Measurements from ENCODE around the gene TPD52L2.
"Not testable (repeated sequence)": the region's sequence is repeated elsewhere in the genome, so short reads cannot be mapped to it uniquely, and the experiment has no call there.

TPD52L2 gene

DNA sequence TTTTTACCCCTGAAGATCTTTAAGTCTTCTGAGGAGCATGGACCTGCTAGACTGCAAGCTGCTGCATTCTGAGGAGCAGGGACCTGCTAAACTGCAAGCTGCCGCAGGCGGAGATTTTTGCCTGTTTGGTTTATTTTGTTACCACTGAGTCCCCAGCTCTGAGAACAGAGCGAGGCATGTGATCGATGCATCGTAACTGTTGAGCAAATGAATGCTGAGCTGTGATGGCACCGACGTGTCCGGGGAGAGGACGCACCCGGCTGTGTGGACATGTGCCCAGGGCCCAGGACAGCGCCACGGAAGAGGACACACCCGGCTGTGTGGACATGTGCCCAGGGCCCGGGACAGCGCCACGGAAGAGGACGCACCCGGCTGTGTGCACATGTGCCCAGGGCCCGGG is 54.1 kb downstream of the TPD52L2 start:
- Histone ChIP-seq H3K4me1 (ENCODE audit: control extremely low read depth in 1 of 4, control insufficient read depth in 4 of 4, insufficient read depth in 4 of 4, low read length in 3 of 4) (no peaks in the 10 kb centered on the region), H3K4me3 (ENCODE audit: control insufficient read depth in 1 of 7, extremely low read depth in 1 of 7, insufficient read depth in 4 of 7, low read depth in 2 of 7, low read length in 6 of 7) (no peak overlapping the region), H3K27me3 (replicated peaks in 2 of 5; ENCODE audit: control insufficient read depth in 4 of 5, insufficient read depth in 5 of 5, low read length in 4 of 5) (no peaks in the 10 kb centered on the region), H3K9me3 (ENCODE audit: control extremely low read depth in 1 of 5, control insufficient read depth in 4 of 5, insufficient read depth in 2 of 5, low read depth in 1 of 5, low read length in 4 of 5) (peaks cover 0 to 9% (median 2%) of the 10 kb centered on the region in 5 experiments), H3K27ac (ENCODE audit: insufficient read depth in 1 of 2, low read depth in 1 of 2, low read length in 2 of 2, poor library complexity in 1 of 2, severe bottlenecking in 2 of 2) (no peak overlapping the region), H3K36me3 (ENCODE audit: control insufficient read depth in 4 of 4, insufficient read depth in 4 of 4, low read length in 3 of 4) (peaks cover 2 to 29% (median 13%) of the 10 kb centered on the region in 4 experiments)
- WGBS (ENCODE audit: insufficient coverage) = 87% methylated on average over 10 of the region's 19 CpGs
- DNase-seq = no peak
- POLR2A ChIA-PET = no interaction called here
- CTCF ChIA-PET = interaction anchor here (1.0 to 1.7 kb wide), 4 partner anchors 9 to 23 kb away, joined by 3 to 7 read pairs (median 4); no protein-coding TSS in a partner anchor

DNA sequence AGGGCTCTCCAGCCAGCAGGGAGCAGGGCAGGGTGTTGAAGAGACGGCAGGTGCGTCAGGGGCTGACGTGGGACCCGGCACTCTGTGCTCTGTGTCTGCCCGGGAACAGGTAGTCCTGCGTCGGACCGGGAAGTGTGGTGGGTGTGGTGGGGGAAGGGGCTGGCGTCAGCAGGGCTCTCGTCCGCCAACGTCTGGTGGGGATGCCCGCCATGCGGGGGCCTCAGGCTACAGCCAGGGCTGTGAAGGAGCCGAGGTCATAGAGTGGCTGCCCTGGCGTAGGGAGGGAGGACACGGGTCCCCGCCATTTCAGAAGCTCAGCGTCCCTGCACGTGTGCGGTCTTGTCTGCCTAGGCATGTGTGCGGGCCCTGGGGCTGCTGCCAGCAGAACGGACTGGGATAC is 55.2 kb downstream of the TPD52L2 start:
- POLR2A ChIA-PET = no interaction called here
- no peaks in the 10 kb centered on the region for H3K27me3 ChIP-seq (replicated peaks in 2 of 5; ENCODE audit: control insufficient read depth in 4 of 5, insufficient read depth in 5 of 5, low read length in 4 of 5)
- H3K4me3 ChIP-seq (ENCODE audit: control insufficient read depth in 1 of 7, extremely low read depth in 1 of 7, insufficient read depth in 4 of 7, low read depth in 2 of 7, low read length in 6 of 7) = no peak overlapping the region
- WGBS (ENCODE audit: insufficient coverage) = 91% methylated on average over 20 of the region's 23 CpGs
- peaks cover 0 to 9% (median 2%) of the 10 kb centered on the region in 5 experiments for H3K9me3 ChIP-seq (ENCODE audit: control extremely low read depth in 1 of 5, control insufficient read depth in 4 of 5, insufficient read depth in 2 of 5, low read depth in 1 of 5, low read length in 4 of 5)
- DNase-seq = no peak
- H3K4me1 ChIP-seq (ENCODE audit: control extremely low read depth in 1 of 4, control insufficient read depth in 4 of 4, insufficient read depth in 4 of 4, low read length in 3 of 4) = no peaks in the 10 kb centered on the region
- CTCF ChIA-PET = interaction anchor here (0.6 to 2.4 kb wide), 2 partner anchors 9 to 13 kb away, joined by 3 to 6 read pairs; no protein-coding TSS in a partner anchor
- peaks cover 2 to 32% (median 13%) of the 10 kb centered on the region in 4 experiments for H3K36me3 ChIP-seq (ENCODE audit: control insufficient read depth in 4 of 4, insufficient read depth in 4 of 4, low read length in 3 of 4)
- no peak overlapping the region for H3K27ac ChIP-seq (ENCODE audit: insufficient read depth in 1 of 2, low read depth in 1 of 2, low read length in 2 of 2, poor library complexity in 1 of 2, severe bottlenecking in 2 of 2)

DNA sequence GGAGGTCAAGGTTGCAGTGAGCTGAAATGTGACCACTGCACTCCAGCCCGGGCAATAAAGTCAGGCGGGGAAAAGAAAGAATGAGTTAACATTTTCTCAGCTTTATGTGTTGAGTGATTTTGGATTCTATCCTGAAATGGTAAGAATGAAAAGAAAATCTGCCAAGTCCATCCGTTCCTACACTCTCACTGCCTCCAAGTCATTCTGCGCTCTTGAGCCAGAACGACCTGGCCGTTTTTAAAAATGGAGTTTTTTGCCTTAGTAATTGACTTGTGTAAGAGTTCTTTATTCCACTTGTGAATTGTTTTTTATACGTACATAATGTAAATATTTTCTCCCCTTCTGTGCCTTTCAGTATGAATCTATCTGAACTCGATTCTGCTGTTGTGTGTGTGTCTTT is 58.6 kb downstream of the TPD52L2 start:
- CTCF ChIA-PET = interaction anchor here (0.9 to 1.1 kb wide), 2 partner anchors 16 to 17 kb away, joined by 3 read pairs; no protein-coding TSS in a partner anchor
- H3K9me3 ChIP-seq (ENCODE audit: control extremely low read depth in 1 of 5, control insufficient read depth in 4 of 5, insufficient read depth in 2 of 5, low read depth in 1 of 5, low read length in 4 of 5) = no peaks in the 10 kb centered on the region
- no peak for DNase-seq
- H3K27me3 ChIP-seq (replicated peaks in 2 of 5; ENCODE audit: control insufficient read depth in 4 of 5, insufficient read depth in 5 of 5, low read length in 4 of 5) = no peaks in the 10 kb centered on the region
- no peak overlapping the region for H3K27ac ChIP-seq (ENCODE audit: insufficient read depth in 1 of 2, low read depth in 1 of 2, low read length in 2 of 2, poor library complexity in 1 of 2, severe bottlenecking in 2 of 2)
- WGBS (ENCODE audit: insufficient coverage) = 100% methylated on average over 1 of the region's 8 CpGs
- H3K36me3 ChIP-seq (ENCODE audit: control insufficient read depth in 4 of 4, insufficient read depth in 4 of 4, low read length in 3 of 4) = peaks cover 3 to 38% (median 22%) of the 10 kb centered on the region in 4 experiments
- H3K4me1 ChIP-seq (ENCODE audit: control extremely low read depth in 1 of 4, control insufficient read depth in 4 of 4, insufficient read depth in 4 of 4, low read length in 3 of 4) = no peaks in the 10 kb centered on the region
- POLR2A ChIA-PET = no interaction called here
- H3K4me3 ChIP-seq (ENCODE audit: control insufficient read depth in 1 of 7, extremely low read depth in 1 of 7, insufficient read depth in 4 of 7, low read depth in 2 of 7, low read length in 6 of 7) = no peak overlapping the region

DNA sequence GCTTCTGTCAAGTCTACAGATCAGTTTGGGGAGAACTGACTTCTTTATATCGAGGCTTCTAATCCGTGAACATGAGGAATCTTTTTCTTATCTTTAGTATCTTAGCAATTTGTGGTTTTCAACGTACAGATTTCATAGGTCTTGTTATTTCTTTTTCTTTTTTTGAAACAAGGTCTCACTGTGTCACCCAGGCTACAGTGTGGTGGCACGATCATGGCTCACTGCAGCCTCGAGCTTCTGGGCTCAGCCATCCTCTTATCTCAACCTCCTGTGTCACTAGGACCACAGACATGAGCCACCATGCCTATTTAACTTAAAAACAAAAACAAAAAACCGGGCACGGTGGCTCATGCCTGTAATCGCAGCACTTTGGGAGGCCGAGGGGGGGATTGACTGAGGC is 59.2 kb downstream of the TPD52L2 start:
- Histone ChIP-seq H3K36me3 (ENCODE audit: control insufficient read depth in 4 of 4, insufficient read depth in 4 of 4, low read length in 3 of 4) (peaks cover 7 to 39% (median 24%) of the 10 kb centered on the region in 4 experiments), H3K4me3 (ENCODE audit: control insufficient read depth in 1 of 7, extremely low read depth in 1 of 7, insufficient read depth in 4 of 7, low read depth in 2 of 7, low read length in 6 of 7) (no peak overlapping the region), H3K9me3 (ENCODE audit: control extremely low read depth in 1 of 5, control insufficient read depth in 4 of 5, insufficient read depth in 2 of 5, low read depth in 1 of 5, low read length in 4 of 5) (no peaks in the 10 kb centered on the region), H3K27ac (ENCODE audit: insufficient read depth in 1 of 2, low read depth in 1 of 2, low read length in 2 of 2, poor library complexity in 1 of 2, severe bottlenecking in 2 of 2) (no peak overlapping the region), H3K27me3 (replicated peaks in 2 of 5; ENCODE audit: control insufficient read depth in 4 of 5, insufficient read depth in 5 of 5, low read length in 4 of 5) (no peaks in the 10 kb centered on the region), H3K4me1 (ENCODE audit: control extremely low read depth in 1 of 4, control insufficient read depth in 4 of 4, insufficient read depth in 4 of 4, low read length in 3 of 4) (no peaks in the 10 kb centered on the region)
- DNase-seq = no peak
- WGBS (ENCODE audit: insufficient coverage) = 75% methylated on average over 4 of the region's 9 CpGs
- ChIA-PET POLR2A (no interaction called here), CTCF (no interaction called here)

DNA sequence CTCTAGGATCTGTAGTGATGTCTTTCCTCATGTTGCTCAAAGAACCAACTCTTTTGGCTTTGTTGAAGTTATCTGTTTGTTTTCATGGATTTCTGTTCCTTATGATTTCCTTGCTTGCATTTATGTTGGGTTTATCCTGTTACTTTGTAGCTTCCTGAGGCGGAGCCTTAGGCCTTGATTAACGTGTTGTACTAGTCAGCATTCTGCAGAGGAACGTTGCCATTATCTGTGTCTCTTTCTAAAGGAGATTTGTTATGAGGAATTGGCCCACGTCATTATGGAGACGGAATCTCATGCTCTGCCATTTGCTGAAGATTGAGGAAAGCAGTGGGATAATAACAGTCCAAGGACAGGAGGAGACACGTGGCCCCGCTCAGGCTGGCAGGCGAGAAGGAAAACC is 61.2 kb downstream of the TPD52L2 start:
- ChIA-PET CTCF (interaction anchor here (2.1 kb wide), 1 partner anchor 11 kb away, joined by 5 read pairs; no protein-coding TSS in a partner anchor), POLR2A (no interaction called here)
- DNase-seq = no peak

DNA sequence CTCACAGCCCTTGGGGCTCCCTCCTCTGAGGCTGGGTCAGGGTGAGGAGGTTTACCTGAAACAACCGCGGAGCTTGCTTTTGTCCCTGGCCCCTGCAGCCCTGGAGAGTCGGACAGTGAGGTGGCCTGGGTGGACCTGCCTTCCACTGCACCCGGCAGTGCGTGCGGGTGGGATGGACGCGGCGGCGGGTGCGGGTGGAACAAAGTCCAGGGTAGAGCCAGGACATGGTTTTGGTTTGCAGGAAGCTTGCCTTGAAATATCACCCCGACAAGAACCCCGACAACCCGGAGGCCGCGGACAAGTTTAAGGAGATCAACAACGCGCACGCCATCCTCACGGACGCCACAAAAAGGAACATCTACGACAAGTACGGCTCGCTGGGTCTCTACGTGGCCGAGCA is 64.0 kb downstream of the TPD52L2 start:
- ChIA-PET POLR2A (no interaction called here), CTCF (interaction anchor here (1.0 kb wide), 1 partner anchor 25 kb away, joined by 3 read pairs; no protein-coding TSS in a partner anchor)
- no peaks in the 10 kb centered on the region for H3K9me3 ChIP-seq (ENCODE audit: control extremely low read depth in 1 of 5, control insufficient read depth in 4 of 5, insufficient read depth in 2 of 5, low read depth in 1 of 5, low read length in 4 of 5)
- no peak overlapping the region for H3K27ac ChIP-seq (ENCODE audit: insufficient read depth in 1 of 2, low read depth in 1 of 2, low read length in 2 of 2, poor library complexity in 1 of 2, severe bottlenecking in 2 of 2)
- no peak overlapping the region for H3K4me3 ChIP-seq (ENCODE audit: control insufficient read depth in 1 of 7, extremely low read depth in 1 of 7, insufficient read depth in 4 of 7, low read depth in 2 of 7, low read length in 6 of 7)
- 98% methylated on average over 26 of the region's 26 CpGs for WGBS (ENCODE audit: insufficient coverage)
- H3K27me3 ChIP-seq (replicated peaks in 2 of 5; ENCODE audit: control insufficient read depth in 4 of 5, insufficient read depth in 5 of 5, low read length in 4 of 5) = no peaks in the 10 kb centered on the region
- H3K4me1 ChIP-seq (ENCODE audit: control extremely low read depth in 1 of 4, control insufficient read depth in 4 of 4, insufficient read depth in 4 of 4, low read length in 3 of 4) = no peaks in the 10 kb centered on the region
- no peak for DNase-seq
- peaks cover 7 to 77% (median 51%) of the 10 kb centered on the region in 4 experiments for H3K36me3 ChIP-seq (ENCODE audit: control insufficient read depth in 4 of 4, insufficient read depth in 4 of 4, low read length in 3 of 4)

More for the DNA sequence above, 61.2 kb downstream of the TPD52L2 start:
- peaks cover 7 to 50% (median 33%) of the 10 kb centered on the region in 4 experiments for H3K36me3 ChIP-seq (ENCODE audit: control insufficient read depth in 4 of 4, insufficient read depth in 4 of 4, low read length in 3 of 4)
- WGBS (ENCODE audit: insufficient coverage) = 92% methylated on average over 8 of the region's 8 CpGs
- H3K4me3 ChIP-seq (ENCODE audit: control insufficient read depth in 1 of 7, extremely low read depth in 1 of 7, insufficient read depth in 4 of 7, low read depth in 2 of 7, low read length in 6 of 7) = no peak overlapping the region
- H3K27ac ChIP-seq (ENCODE audit: insufficient read depth in 1 of 2, low read depth in 1 of 2, low read length in 2 of 2, poor library complexity in 1 of 2, severe bottlenecking in 2 of 2) = no peak overlapping the region
- H3K4me1 ChIP-seq (ENCODE audit: control extremely low read depth in 1 of 4, control insufficient read depth in 4 of 4, insufficient read depth in 4 of 4, low read length in 3 of 4) = no peaks in the 10 kb centered on the region
- H3K27me3 ChIP-seq (replicated peaks in 2 of 5; ENCODE audit: control insufficient read depth in 4 of 5, insufficient read depth in 5 of 5, low read length in 4 of 5) = no peaks in the 10 kb centered on the region
- no peaks in the 10 kb centered on the region for H3K9me3 ChIP-seq (ENCODE audit: control extremely low read depth in 1 of 5, control insufficient read depth in 4 of 5, insufficient read depth in 2 of 5, low read depth in 1 of 5, low read length in 4 of 5)

DNA sequence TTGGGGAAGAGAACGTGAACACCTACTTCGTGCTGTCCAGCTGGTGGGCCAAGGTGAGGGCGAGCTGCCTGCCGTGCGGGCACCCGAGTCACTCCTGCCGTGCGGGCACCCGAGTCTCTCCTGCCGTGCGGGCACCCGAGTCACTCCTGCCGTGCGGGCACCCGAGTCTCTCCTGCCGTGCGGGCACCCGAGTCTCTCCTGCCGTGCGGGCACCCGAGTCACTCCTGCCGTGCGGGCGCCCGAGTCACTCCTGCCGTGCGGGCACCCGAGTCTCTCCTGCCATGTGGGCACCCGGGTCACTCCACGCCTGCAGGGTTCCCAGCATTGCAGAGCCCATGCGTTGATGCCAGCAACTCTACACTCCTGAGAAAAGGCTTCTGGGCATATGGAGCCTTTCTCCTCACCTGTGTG is 64.4 kb downstream of the TPD52L2 start:
- H3K27me3 ChIP-seq (replicated peaks in 2 of 5; ENCODE audit: control insufficient read depth in 4 of 5, insufficient read depth in 5 of 5, low read length in 4 of 5); CTCF ChIA-PET; H3K27ac ChIP-seq (ENCODE audit: insufficient read depth in 1 of 2, low read depth in 1 of 2, low read length in 2 of 2, poor library complexity in 1 of 2, severe bottlenecking in 2 of 2); H3K4me3 ChIP-seq (ENCODE audit: control insufficient read depth in 1 of 7, extremely low read depth in 1 of 7, insufficient read depth in 4 of 7, low read depth in 2 of 7, low read length in 6 of 7); H3K9me3 ChIP-seq (ENCODE audit: control extremely low read depth in 1 of 5, control insufficient read depth in 4 of 5, insufficient read depth in 2 of 5, low read depth in 1 of 5, low read length in 4 of 5); POLR2A ChIA-PET; H3K4me1 ChIP-seq (ENCODE audit: control extremely low read depth in 1 of 4, control insufficient read depth in 4 of 4, insufficient read depth in 4 of 4, low read length in 3 of 4); DNase-seq: not testable (repeated sequence)
- WGBS (ENCODE audit: insufficient coverage) = 98% methylated on average over 31 of the region's 31 CpGs
- peaks cover 7 to 77% (median 53%) of the 10 kb centered on the region in 4 experiments for H3K36me3 ChIP-seq (ENCODE audit: control insufficient read depth in 4 of 4, insufficient read depth in 4 of 4, low read length in 3 of 4)

All from common myeloid progenitor, CD34-positive (primary cell).